ENCODE measurements around the gene BCAS1. TPM values are rescaled to one million over a fixed set of nuclear protein-coding genes. Genes with fewer than 3 reads are reported as not detected.

BCAS1 gene
- total RNA-seq, 4 donors from 2014 or later: 0.32 TPM; not detected in 3

- no peak for ATAC-seq
- no peak overlapping the region for H3K27ac ChIP-seq
- H3K4me1 ChIP-seq: no peaks in the 10 kb centered on the region
- TF ChIP-seq POLR2A (IDR thresholded peaks at IDR 0.05): no peak
- no peak for TF ChIP-seq CTCF (IDR thresholded peaks at IDR 0.05 in 4 of 5, conservative IDR thresholded peaks at IDR 0.05 in 1 of 5)
- no peak overlapping the region for H3K4me3 ChIP-seq
- no peaks in the 10 kb centered on the region for H3K9me3 ChIP-seq
- in situ Hi-C loops (cut with MboI; ENCODE audit: low sequenced_read_pairs in 4 of 4): no loop called here
- H3K36me3 ChIP-seq: no peaks in the 10 kb centered on the region
- no peak for DNase-seq
- intact Hi-C loops (cut with DNase I; ENCODE audit: low total_unique reads): no loop called here
- H3K27me3 ChIP-seq: no peaks in the 10 kb centered on the region
Measured at GRCh38 chr20:53964067-53964466, 106.3 kb downstream of the BCAS1 start.

- Histone ChIP-seq H3K4me1 (no peaks in the 10 kb centered on the region), H3K36me3 (no peaks in the 10 kb centered on the region), H3K9me3 (no peaks in the 10 kb centered on the region), H3K4me3 (no peak overlapping the region), H3K27me3 (no peaks in the 10 kb centered on the region), H3K27ac (no peak overlapping the region)
- TF ChIP-seq CTCF (IDR thresholded peaks at IDR 0.05 in 4 of 5, conservative IDR thresholded peaks at IDR 0.05 in 1 of 5) (no peak), POLR2A (IDR thresholded peaks at IDR 0.05) (no peak)
- in situ Hi-C loops (cut with MboI; ENCODE audit: low sequenced_read_pairs in 4 of 4) (no loop called here), intact Hi-C loops (cut with DNase I; ENCODE audit: low total_unique reads) (no loop called here)
- DNase-seq (no peak), ATAC-seq (no peak)
Measured at GRCh38 chr20:53963635-53964034, 106.8 kb downstream of the BCAS1 start.

- H3K9me3 ChIP-seq: no peaks in the 10 kb centered on the region
Measured at GRCh38 chr20:53962388-53962787, 108.0 kb downstream of the BCAS1 start.

GRCh38 chr20:53961527-53961926, 108.9 kb downstream of the BCAS1 start:
- H3K4me1 ChIP-seq: no peaks in the 10 kb centered on the region
- in situ Hi-C loops (cut with MboI; ENCODE audit: low sequenced_read_pairs in 4 of 4) (no loop called here), intact Hi-C loops (cut with DNase I; ENCODE audit: low total_unique reads) (no loop called here)
- no peak overlapping the region for H3K4me3 ChIP-seq
- DNase-seq (no peak), ATAC-seq (no peak)
- no peaks in the 10 kb centered on the region for H3K27me3 ChIP-seq
- no peaks in the 10 kb centered on the region for H3K9me3 ChIP-seq
- H3K36me3 ChIP-seq: no peaks in the 10 kb centered on the region
- no peak overlapping the region for H3K27ac ChIP-seq
- no peak for TF ChIP-seq CTCF (IDR thresholded peaks at IDR 0.05 in 4 of 5, conservative IDR thresholded peaks at IDR 0.05 in 1 of 5)
- no peak for TF ChIP-seq POLR2A (IDR thresholded peaks at IDR 0.05)

More at GRCh38 chr20:53962388-53962787, 108.0 kb downstream of the BCAS1 start:
- H3K4me1 ChIP-seq: no peaks in the 10 kb centered on the region
- H3K4me3 ChIP-seq: no peak overlapping the region
- intact Hi-C loops (cut with DNase I; ENCODE audit: low total_unique reads) (no loop called here), in situ Hi-C loops (cut with MboI; ENCODE audit: low sequenced_read_pairs in 4 of 4) (no loop called here)
- TF ChIP-seq POLR2A (IDR thresholded peaks at IDR 0.05) (no peak), CTCF (IDR thresholded peaks at IDR 0.05 in 4 of 5, conservative IDR thresholded peaks at IDR 0.05 in 1 of 5) (no peak)
- ATAC-seq (no peak), DNase-seq (no peak)
- H3K36me3 ChIP-seq: no peaks in the 10 kb centered on the region
- no peaks in the 10 kb centered on the region for H3K27me3 ChIP-seq
- no peak overlapping the region for H3K27ac ChIP-seq

GRCh38 chr20:53960579-53961272, 109.7 kb downstream of the BCAS1 start:
- TF ChIP-seq CTCF (IDR thresholded peaks at IDR 0.05 in 4 of 5, conservative IDR thresholded peaks at IDR 0.05 in 1 of 5) (no peak), POLR2A (IDR thresholded peaks at IDR 0.05) (no peak)
- Histone ChIP-seq H3K4me3 (no peak overlapping the region), H3K4me1 (no peaks in the 10 kb centered on the region), H3K27me3 (no peaks in the 10 kb centered on the region), H3K27ac (no peak overlapping the region), H3K36me3 (no peaks in the 10 kb centered on the region), H3K9me3 (no peaks in the 10 kb centered on the region)
- no peak for DNase-seq
- ATAC-seq: no peak
- intact Hi-C loops (cut with DNase I; ENCODE audit: low total_unique reads) (no loop called here), in situ Hi-C loops (cut with MboI; ENCODE audit: low sequenced_read_pairs in 4 of 4) (no loop called here)
